GM18526 (cell line): ENCODE measurements around the gene PSMB5.

ENCODE experiments used
- POLR2A ChIP-seq: IDR thresholded peaks from 3 replicates; pipeline ENCODE4 v1.6.1; 2011; ENCODE audit not compliant: insufficient read length; ENCODE audit errors: extremely low read depth

PSMB5 gene

GRCh38 chr14:23053426-23053825, 18.7 kb upstream of the PSMB5 start:
- TF ChIP-seq POLR2A = no peak

- no peak for TF ChIP-seq POLR2A
These were observed 18.0 kb upstream of the PSMB5 start for GRCh38 chr14:23052671-23053070.

- TF ChIP-seq POLR2A = no peak
These were observed 17.5 kb upstream of the PSMB5 start for GRCh38 chr14:23052182-23052623.

GRCh38 chr14:23051141-23052057, 16.7 kb upstream of the PSMB5 start:
- no peak for TF ChIP-seq POLR2A

- TF ChIP-seq POLR2A = no peak
These were observed 14.3 kb upstream of the PSMB5 start for GRCh38 chr14:23049011-23049410.

- no peak for TF ChIP-seq POLR2A
These were observed 13.3 kb upstream of the PSMB5 start for GRCh38 chr14:23047751-23048693.

GRCh38 chr14:23047034-23047634, 12.4 kb upstream of the PSMB5 start:
- TF ChIP-seq POLR2A = no peak

- no peak for TF ChIP-seq POLR2A
These were observed 11.0 kb upstream of the PSMB5 start for GRCh38 chr14:23045419-23046357.

- TF ChIP-seq POLR2A = no peak
These were observed 10.1 kb upstream of the PSMB5 start for GRCh38 chr14:23044840-23045239.

GRCh38 chr14:23043754-23044153, 9.1 kb upstream of the PSMB5 start:
- no peak for TF ChIP-seq POLR2A

- TF ChIP-seq POLR2A = no peak
These were observed 8.4 kb upstream of the PSMB5 start for GRCh38 chr14:23043145-23043544.

GRCh38 chr14:23042162-23042965, 7.7 kb upstream of the PSMB5 start, which contains the start of gene PSMB11:
Gene PSMB11 (plus strand): TSS chr14:23042212. CDS start chr14:23042226, 14 bp downstream.
- TF ChIP-seq POLR2A = no peak

- no peak for TF ChIP-seq POLR2A
These were observed 7.0 kb upstream of the PSMB5 start for GRCh38 chr14:23041729-23042128.
